ENCODE data around the gene ACBD6.

ACBD6 gene

GRCh38 chr1:180267211-180267561 lies 235.2 kb downstream of the ACBD6 start:
- DNase-seq: no peak

GRCh38 chr1:180266275-180267210 lies 235.8 kb downstream of the ACBD6 start:
- no peak for DNase-seq

GRCh38 chr1:180265871-180266270 lies 236.5 kb downstream of the ACBD6 start:
- no peak for DNase-seq

GRCh38 chr1:180265201-180265600 lies 237.2 kb downstream of the ACBD6 start:
- DNase-seq: no peak

- DNase-seq: no peak
Measured at GRCh38 chr1:180264595-180264994, 237.8 kb downstream of the ACBD6 start.

GRCh38 chr1:180262628-180263488 lies 239.5 kb downstream of the ACBD6 start:
- DNase-seq: no peak

GRCh38 chr1:180261524-180262155 lies 240.7 kb downstream of the ACBD6 start:
- DNase-seq: no peak

GRCh38 chr1:180261030-180261429 lies 241.3 kb downstream of the ACBD6 start:
- no peak for DNase-seq

GRCh38 chr1:180260541-180260940 lies 241.8 kb downstream of the ACBD6 start:
- DNase-seq: no peak

- no peak for DNase-seq
Measured at GRCh38 chr1:180259431-180260338, 242.7 kb downstream of the ACBD6 start.

GRCh38 chr1:180258935-180259334 lies 243.4 kb downstream of the ACBD6 start:
- no peak for DNase-seq

GRCh38 chr1:180258290-180258689 lies 244.1 kb downstream of the ACBD6 start:
- no peak for DNase-seq

- no peak for DNase-seq
Measured at GRCh38 chr1:180257486-180257885, 244.9 kb downstream of the ACBD6 start.

- DNase-seq: no peak
Measured at GRCh38 chr1:180257028-180257386, 245.4 kb downstream of the ACBD6 start.

- DNase-seq: no peak
Measured at GRCh38 chr1:180256341-180257027, 245.9 kb downstream of the ACBD6 start.

GRCh38 chr1:180255536-180256340 lies 246.6 kb downstream of the ACBD6 start:
- no peak for DNase-seq

GRCh38 chr1:180254854-180255253 lies 247.5 kb downstream of the ACBD6 start:
- DNase-seq: no peak

- DNase-seq: no peak
Measured at GRCh38 chr1:180254496-180254819, 247.9 kb downstream of the ACBD6 start.

GRCh38 chr1:180253585-180254495 lies 248.5 kb downstream of the ACBD6 start:
- DNase-seq: no peak
